HFF-Myc (cell line): ENCODE data around the gene IWS1.

Experiments
- DNase-seq: peaks from one replicate; pipeline ENCODE4 v3.0.0-alpha.2; 2011; ENCODE audit warnings: low read depth; ENCODE audit errors: extremely low read depth
- H3K4me3 ChIP-seq: replicated peaks from 2 replicates; pipeline ENCODE4 v1.5.1; 2011; ENCODE audit warnings: low read depth, mild to moderate bottlenecking, control low read depth, low read length
- CTCF ChIP-seq: IDR thresholded peaks from 2 replicates; pipeline ENCODE4 v1.5.1; 2012; ENCODE audit warnings: mild to moderate bottlenecking, low read depth, low read length, control low read depth; ENCODE audit errors: missing control alignments

IWS1 gene

GRCh38 chr2:127566139-127566417 lies 39.8 kb upstream of the IWS1 start:
- DNase-seq = no peak
- TF ChIP-seq CTCF = no peak
- no peak overlapping the region for H3K4me3 ChIP-seq

GRCh38 chr2:127565261-127566138 lies 39.2 kb upstream of the IWS1 start:
- DNase-seq = no peak
- TF ChIP-seq CTCF = no peak
- H3K4me3 ChIP-seq = no peak overlapping the region

GRCh38 chr2:127564429-127565260 lies 38.4 kb upstream of the IWS1 start:
- no peak for TF ChIP-seq CTCF
- DNase-seq = no peak
- H3K4me3 ChIP-seq = no peak overlapping the region

- H3K4me3 ChIP-seq = no peak overlapping the region
- TF ChIP-seq CTCF = no peak
- no peak for DNase-seq
Observed at GRCh38 chr2:127563458-127564428, 37.5 kb upstream of the IWS1 start.

GRCh38 chr2:127562936-127563335 lies 36.6 kb upstream of the IWS1 start:
- DNase-seq = no peak
- H3K4me3 ChIP-seq = no peak overlapping the region
- TF ChIP-seq CTCF = no peak

- no peak for DNase-seq
- no peak for TF ChIP-seq CTCF
- no peak overlapping the region for H3K4me3 ChIP-seq
Observed at GRCh38 chr2:127561371-127561770, 35.1 kb upstream of the IWS1 start.
